Ectodermal cell (in vitro differentiated cells): Measurements from ENCODE around the gene POU2F2.

Experiments
- H3K27ac ChIP-seq: 2 replicates; pipeline ENCODE4 v1.7.0; 2013; ENCODE audit warnings: mild to moderate bottlenecking, low read depth, low read length; ENCODE audit not compliant: insufficient read depth, poor library complexity, severe bottlenecking
- H3K27me3 ChIP-seq: 2 replicates; pipeline ENCODE4 v1.7.0; 2013; ENCODE audit warnings: mild to moderate bottlenecking, low read length; ENCODE audit not compliant: insufficient read depth, control insufficient read depth, poor library complexity, severe bottlenecking
- H3K36me3 ChIP-seq: one replicate; pipeline ENCODE4 v1.7.0; 2013; ENCODE audit warnings: low read length; ENCODE audit not compliant: control insufficient read depth, insufficient read depth
- H3K4me1 ChIP-seq: one replicate; pipeline ENCODE4 v1.7.0; 2013; ENCODE audit warnings: low read length; ENCODE audit not compliant: control insufficient read depth, insufficient read depth
- H3K4me3 ChIP-seq: 2 replicates; pipeline ENCODE4 v1.7.0; 2013; ENCODE audit warnings: low read depth, low read length, control low read depth; ENCODE audit not compliant: insufficient read depth
- H3K9me3 ChIP-seq: 2 replicates; pipeline ENCODE4 v1.7.0; 2013; ENCODE audit warnings: mild to moderate bottlenecking, low read length, moderate library complexity; ENCODE audit not compliant: control insufficient read depth
- WGBS, 2 experiments: methylation state at CpG; one replicate each; pipeline ENCODE4 v1.1.7; 2013; ENCODE audit warnings: missing lambda C conversion rate in 2 of 2; 5-methylcytosine and 5-hydroxymethylcytosine counted together

POU2F2 gene

DNA sequence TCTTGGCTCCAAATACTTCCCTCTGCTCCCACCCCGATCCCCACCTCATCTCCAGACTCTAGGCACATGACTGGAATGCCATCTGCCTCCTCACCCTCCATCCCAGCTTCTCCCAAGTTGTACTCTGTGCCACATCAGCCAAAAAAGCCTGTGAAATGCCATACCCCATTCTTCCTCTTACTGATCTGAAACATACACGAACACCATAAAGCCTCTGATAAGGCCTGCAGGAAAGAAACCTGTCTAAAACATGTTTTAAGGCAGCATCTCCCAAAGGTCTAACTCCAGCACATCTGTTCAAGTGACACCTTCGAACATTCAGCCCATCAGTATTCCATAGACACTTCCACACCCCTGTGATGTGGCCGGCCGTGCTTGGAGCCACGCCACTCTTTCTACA, 67.8 kb downstream of the POU2F2 start:
- no peak overlapping the region for H3K27ac ChIP-seq

DNA sequence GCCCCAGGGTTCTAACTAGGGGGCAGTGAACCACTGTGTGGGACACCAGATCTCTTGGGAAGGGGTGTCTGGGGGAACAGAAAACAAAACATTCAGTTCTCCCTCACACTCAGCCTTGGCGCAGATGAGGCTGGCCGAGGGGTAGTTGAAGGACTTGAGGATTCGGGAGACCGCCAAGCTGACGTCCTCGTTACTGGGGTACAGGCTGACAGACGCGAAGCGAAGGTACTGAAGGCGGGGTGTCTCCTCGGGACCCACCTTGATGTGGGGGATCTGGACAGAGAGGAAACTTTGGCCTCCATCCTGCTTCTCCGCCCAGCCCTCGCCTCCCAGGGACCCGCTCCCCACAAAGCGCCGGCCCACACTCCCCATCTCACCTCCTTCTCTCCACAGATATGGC, 69.9 kb downstream of the POU2F2 start:
- Histone ChIP-seq H3K4me1 (no peaks in the 10 kb centered on the region), H3K27me3 (no peaks in the 10 kb centered on the region), H3K36me3 (peaks cover 30% of the 10 kb centered on the region), H3K4me3 (no peak overlapping the region), H3K27ac (no peak overlapping the region), H3K9me3 (no peaks in the 10 kb centered on the region)
- WGBS, 2 experiments = 95 to 96% methylated on average over 16 of the region's 16 CpGs

More for the DNA sequence above, 67.8 kb downstream of the POU2F2 start:
- 94% methylated on average over 6 of the region's 6 CpGs for WGBS, 2 experiments
- Histone ChIP-seq H3K9me3 (no peaks in the 10 kb centered on the region), H3K27me3 (no peaks in the 10 kb centered on the region), H3K36me3 (peaks cover 26% of the 10 kb centered on the region), H3K4me1 (peaks cover 12% of the 10 kb centered on the region), H3K4me3 (no peak overlapping the region)

DNA sequence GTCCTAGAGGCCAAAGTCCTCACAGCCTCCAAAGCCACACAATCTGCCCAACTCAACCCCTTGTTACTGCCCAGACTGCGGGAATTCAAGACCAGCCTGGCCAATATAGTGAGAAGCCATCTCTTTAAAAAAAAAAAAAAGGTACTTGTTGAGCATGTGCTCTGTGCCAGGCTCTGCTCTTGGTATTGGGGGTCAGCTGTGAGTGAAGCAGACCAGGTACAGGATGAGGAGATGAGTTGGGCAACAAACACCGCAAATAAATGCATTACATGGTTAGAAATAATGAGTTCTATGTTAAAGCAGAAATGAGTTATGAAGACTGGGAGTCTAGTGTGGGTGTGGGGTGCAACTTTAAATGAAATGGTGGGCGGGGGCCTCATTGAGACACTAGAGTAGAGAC, 72.1 kb downstream of the POU2F2 start:
- 93% methylated on average over 3 of the region's 3 CpGs for WGBS, 2 experiments
- H3K36me3 ChIP-seq = peaks cover 41% of the 10 kb centered on the region
- no peak overlapping the region for H3K4me3 ChIP-seq
- H3K27me3 ChIP-seq = no peaks in the 10 kb centered on the region
- H3K27ac ChIP-seq = no peak overlapping the region
- H3K9me3 ChIP-seq = no peaks in the 10 kb centered on the region
- H3K4me1 ChIP-seq = no peaks in the 10 kb centered on the region

DNA sequence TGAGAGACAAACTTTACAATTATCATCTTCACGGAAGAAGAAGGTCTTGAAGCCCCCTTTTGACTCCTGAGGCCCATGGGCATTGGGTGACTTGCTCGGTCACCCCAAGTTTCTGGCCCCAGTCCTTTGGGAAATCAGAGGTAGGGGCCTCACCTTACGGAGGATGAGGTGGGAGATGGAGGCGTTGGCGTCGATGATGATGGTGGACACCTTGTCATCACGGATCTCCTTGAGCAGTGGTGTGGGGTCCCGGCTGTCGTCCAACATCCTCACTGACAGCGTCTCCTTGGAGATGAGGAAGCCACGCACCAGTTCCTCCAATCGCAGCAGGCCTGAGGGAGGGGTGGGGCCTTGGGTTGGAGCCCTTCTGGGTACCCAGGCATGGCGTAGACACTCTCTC, 73.0 kb downstream of the POU2F2 start:
- H3K9me3 ChIP-seq = no peaks in the 10 kb centered on the region
- no peak overlapping the region for H3K4me3 ChIP-seq
- H3K27ac ChIP-seq = no peak overlapping the region
- peaks cover 39% of the 10 kb centered on the region for H3K36me3 ChIP-seq
- no peaks in the 10 kb centered on the region for H3K27me3 ChIP-seq
- WGBS, 2 experiments = 95 to 96% methylated on average over 13 of the region's 13 CpGs
- H3K4me1 ChIP-seq = no peaks in the 10 kb centered on the region

DNA sequence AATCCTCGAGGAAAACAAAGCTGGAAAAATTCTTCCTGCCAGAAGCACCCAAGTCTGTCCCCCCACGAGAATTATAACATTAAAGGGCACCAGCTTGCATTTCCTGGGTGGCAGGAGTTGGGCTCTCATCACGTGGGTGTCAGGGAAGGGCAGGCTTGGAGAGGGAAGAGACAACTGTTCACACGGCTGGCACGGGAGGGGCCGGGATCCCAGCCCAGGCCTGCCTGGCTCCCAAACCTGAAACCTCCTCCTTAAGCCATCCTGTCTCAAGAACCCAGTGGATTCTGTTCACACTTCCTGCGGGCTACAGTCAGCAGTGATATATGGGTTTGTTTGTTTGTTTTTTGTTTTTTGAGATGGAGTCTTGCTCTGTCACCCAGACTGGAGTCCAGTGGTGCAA, 74.4 kb downstream of the POU2F2 start:
- no peaks in the 10 kb centered on the region for H3K4me1 ChIP-seq
- WGBS, 2 experiments = 93 to 96% methylated on average over 7 of the region's 7 CpGs
- H3K36me3 ChIP-seq = peaks cover 47% of the 10 kb centered on the region
- no peak overlapping the region for H3K27ac ChIP-seq
- no peaks in the 10 kb centered on the region for H3K9me3 ChIP-seq
- no peaks in the 10 kb centered on the region for H3K27me3 ChIP-seq
- no peak overlapping the region for H3K4me3 ChIP-seq

DNA sequence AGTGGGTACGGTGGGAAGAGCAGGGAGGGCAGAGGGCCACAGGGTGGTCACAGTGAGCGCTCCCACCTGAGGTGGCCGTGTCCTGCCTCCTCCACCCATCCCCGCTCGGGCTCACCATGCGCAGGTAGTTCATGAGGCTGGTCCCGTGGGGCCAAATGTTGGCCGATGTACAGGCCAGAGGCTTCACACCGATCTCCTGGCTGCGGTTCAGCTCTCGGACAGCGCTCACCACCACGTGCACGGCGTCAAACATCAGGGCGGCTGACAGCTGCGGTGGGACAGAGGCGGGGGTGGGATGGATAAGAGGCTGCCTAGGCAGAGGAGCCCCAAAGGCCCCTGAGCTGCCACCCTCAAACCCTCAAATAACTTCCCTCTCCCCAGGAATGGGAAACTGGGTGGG, 78.0 kb downstream of the POU2F2 start:
- no peaks in the 10 kb centered on the region for H3K4me1 ChIP-seq
- no peaks in the 10 kb centered on the region for H3K9me3 ChIP-seq
- peaks cover 26% of the 10 kb centered on the region for H3K36me3 ChIP-seq
- no peak overlapping the region for H3K27ac ChIP-seq
- 95 to 97% methylated on average over 17 to 18 of the region's 18 CpGs for WGBS, 2 experiments
- H3K27me3 ChIP-seq = no peaks in the 10 kb centered on the region
- H3K4me3 ChIP-seq = no peak overlapping the region

DNA sequence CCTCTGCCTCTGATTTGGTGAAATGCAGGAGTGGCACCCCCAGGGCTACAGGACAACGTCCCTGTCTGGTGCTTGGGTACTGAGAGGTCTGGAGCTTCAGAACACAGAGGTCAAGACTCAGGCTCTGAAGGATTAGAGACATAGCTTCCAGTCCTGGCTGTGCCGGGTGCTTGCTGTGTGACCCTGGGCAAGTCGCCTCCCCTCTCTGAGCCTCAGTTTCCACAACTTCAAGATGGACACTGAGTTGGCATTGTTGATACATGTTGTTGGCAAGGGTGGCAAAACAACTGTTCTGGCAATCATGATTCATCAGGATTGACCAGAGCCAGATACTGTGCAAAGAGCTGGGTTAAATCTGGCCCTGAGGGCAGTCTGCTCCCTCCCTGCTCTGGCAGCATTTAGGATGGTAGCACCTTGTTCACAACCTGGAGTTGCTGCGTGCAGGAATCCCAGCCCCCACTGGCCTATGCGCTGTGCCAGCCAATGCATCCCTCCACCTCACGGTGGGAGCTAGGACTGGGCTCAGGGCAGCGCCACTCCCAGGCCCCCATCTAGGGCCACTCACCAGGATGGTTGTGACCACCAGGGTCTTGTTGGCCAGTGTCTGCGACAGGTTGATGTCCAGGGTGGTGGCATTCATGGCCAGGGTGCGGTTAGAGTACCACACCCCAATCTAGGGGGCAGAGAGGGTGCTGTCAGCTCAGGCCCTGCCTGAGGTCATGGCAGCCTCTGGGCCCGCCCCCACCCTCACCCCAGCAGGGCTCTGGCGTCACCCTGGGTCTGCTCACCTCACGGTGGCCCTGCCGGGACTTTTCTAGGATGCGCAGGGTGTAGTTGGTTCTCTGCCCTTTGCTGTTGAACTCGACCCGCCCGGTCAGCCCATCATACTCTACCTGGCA, 79.0 kb downstream of the POU2F2 start:
- H3K4me1 ChIP-seq = no peaks in the 10 kb centered on the region
- no peaks in the 10 kb centered on the region for H3K27me3 ChIP-seq
- H3K27ac ChIP-seq = no peak overlapping the region
- H3K9me3 ChIP-seq = no peaks in the 10 kb centered on the region
- WGBS, 2 experiments = 96 to 97% methylated on average over 17 of the region's 17 CpGs
- H3K4me3 ChIP-seq = no peak overlapping the region
- peaks cover 24% of the 10 kb centered on the region for H3K36me3 ChIP-seq

DNA sequence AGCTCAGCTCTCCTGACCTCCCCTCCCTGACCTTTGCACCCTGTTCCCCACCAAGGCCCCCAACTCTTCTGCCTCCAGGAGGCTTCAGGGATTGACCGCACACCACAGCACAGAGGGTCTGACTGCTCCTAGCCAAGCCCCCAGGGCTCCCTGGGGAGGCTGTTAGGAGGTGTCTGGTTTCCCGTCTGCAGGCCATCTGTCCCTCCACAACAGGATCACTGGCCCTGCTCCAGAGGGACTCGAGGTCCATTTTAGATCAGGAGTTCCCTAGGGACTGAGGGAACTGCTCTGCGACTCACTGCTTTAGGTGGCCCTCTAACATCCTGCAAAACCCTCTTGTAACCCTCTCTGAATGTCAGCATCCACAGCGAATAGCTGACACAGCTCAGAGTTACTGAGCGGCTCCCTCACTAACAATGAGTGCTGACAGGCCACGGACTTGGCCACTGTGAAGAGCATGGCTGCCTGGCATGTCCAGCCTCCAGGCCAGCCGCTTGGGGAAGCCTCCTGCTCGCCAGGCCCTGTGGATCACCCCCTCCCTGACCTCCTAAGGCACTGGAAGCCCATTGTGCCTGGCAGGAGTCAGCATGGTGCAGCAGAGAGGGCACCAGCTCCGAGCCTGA, 79.9 kb downstream of the POU2F2 start:
- Histone ChIP-seq H3K36me3 (peaks cover 24% of the 10 kb centered on the region), H3K4me3 (no peak overlapping the region), H3K27me3 (no peaks in the 10 kb centered on the region), H3K27ac (no peak overlapping the region), H3K9me3 (no peaks in the 10 kb centered on the region), H3K4me1 (no peaks in the 10 kb centered on the region)
- WGBS, 2 experiments = 89 to 91% methylated on average over 10 of the region's 10 CpGs

DNA sequence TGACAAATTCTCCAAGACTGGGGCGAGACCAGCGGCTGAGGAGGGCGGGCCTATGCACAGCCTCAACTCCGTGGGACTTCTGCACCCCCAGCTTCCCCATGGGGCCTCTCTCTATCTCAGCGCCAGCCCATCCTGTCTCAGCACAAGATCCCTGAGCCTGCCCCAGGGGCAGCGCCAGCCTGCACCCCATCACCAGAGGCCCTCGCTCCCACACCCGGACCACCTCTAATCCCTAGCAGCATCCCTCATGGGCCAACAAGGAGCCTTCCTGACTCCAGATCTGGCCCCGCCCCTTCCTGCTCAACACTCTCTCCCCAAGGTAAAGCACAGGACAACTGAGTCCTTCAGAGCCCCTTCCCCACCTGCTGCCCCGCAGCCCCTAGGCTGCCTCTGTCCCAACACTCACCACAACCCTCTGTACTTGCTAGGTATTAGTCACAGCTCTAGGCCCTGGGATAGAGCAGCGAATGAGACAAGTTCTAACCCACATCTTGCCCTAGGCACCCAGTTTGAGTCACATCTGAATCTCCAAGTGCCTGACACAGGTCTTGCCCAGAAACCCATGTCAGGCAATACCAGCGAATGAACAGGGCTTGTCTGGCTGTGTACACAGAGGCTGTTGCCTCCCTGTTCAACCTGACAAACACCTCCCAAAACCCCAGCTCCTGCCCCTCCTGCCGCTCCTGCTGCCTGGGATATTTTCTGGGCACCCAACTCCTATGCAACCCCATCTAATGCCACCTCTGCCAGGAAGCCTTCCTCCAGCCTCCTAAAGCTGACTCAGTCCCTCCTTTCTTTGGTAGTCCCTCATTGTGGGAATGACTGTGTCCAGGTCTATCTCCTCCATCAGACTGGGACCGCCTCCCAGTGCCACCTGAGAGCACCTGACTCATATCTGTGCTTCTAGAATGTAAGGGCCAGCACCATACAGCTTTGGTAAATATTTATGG, 80.8 kb downstream of the POU2F2 start:
- no peaks in the 10 kb centered on the region for H3K27me3 ChIP-seq
- no peak overlapping the region for H3K4me3 ChIP-seq
- H3K9me3 ChIP-seq = no peaks in the 10 kb centered on the region
- H3K36me3 ChIP-seq = peaks cover 18% of the 10 kb centered on the region
- no peak overlapping the region for H3K27ac ChIP-seq
- H3K4me1 ChIP-seq = no peaks in the 10 kb centered on the region
- WGBS, 2 experiments = 93% methylated on average over 14 of the region's 14 CpGs

DNA sequence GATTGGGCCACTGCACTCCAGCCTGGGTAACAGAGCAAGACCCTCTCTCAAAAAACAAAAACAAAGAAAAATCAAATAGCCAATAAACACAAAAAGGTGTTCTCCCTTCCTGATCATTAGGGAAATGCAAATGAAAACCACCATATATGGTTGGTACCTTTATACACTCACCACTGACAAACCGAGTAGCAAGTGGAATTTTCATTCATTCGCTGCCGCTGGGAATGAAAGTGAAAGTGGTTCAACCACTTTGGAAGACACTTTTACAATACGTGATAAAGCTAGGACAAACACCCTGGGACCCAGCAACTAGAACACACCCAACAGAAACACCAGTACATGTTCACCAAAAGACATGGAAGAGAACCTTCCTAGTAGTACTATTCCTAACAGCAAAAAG, 83.3 kb downstream of the POU2F2 start:
- Histone ChIP-seq H3K4me3 (no peak overlapping the region), H3K4me1 (no peaks in the 10 kb centered on the region), H3K36me3 (peaks cover 6% of the 10 kb centered on the region), H3K27ac (no peak overlapping the region), H3K9me3 (no peaks in the 10 kb centered on the region), H3K27me3 (no peaks in the 10 kb centered on the region)
- 94 to 96% methylated on average over 4 of the region's 4 CpGs for WGBS, 2 experiments
